Activated naive CD8-positive, alpha-beta T cell treated with anti-CD3 and anti-CD28 coated beads for 36 hours (primary cell): ENCODE data around the gene OVOL3. TPM values are rescaled to one million over a fixed set of nuclear protein-coding genes. Genes with fewer than 3 reads are reported as not detected.
"Not testable (repeated sequence)": the region's sequence is repeated elsewhere in the genome, so short reads cannot be mapped to it uniquely, and the experiment has no call there.

Experiments
- DNase-seq: peaks from one replicate; pipeline ENCODE4 v3.0.0; 2021
- H3K27ac Mint-ChIP-seq: one replicate; pipeline ENCODE4 v1.8.0; 2022; ENCODE audit warnings: mild to moderate bottlenecking, moderate library complexity, mixed read lengths
- H3K27me3 Mint-ChIP-seq: one replicate; pipeline ENCODE4 v1.8.0; 2022; ENCODE audit warnings: mild to moderate bottlenecking, mixed read lengths
- H3K36me3 Mint-ChIP-seq: one replicate; pipeline ENCODE4 v1.8.0; 2021; ENCODE audit warnings: mild to moderate bottlenecking, mixed read lengths
- H3K4me1 Mint-ChIP-seq: one replicate; pipeline ENCODE4 v1.8.0; 2021; ENCODE audit warnings: mixed read lengths
- H3K4me3 Mint-ChIP-seq: one replicate; pipeline ENCODE4 v1.8.0; 2022; ENCODE audit warnings: mild to moderate bottlenecking, moderate library complexity, mixed read lengths
- H3K9me3 Mint-ChIP-seq: one replicate; pipeline ENCODE4 v1.8.0; 2022; ENCODE audit warnings: mixed read lengths
- total RNA-seq, 2 experiments: library from RNA; stranded (reverse); gene quantifications; one replicate each; pipeline ENCODE4 v1.2.3, GENCODE V29; 2021

OVOL3 gene
- not detected for total RNA-seq

DNA sequence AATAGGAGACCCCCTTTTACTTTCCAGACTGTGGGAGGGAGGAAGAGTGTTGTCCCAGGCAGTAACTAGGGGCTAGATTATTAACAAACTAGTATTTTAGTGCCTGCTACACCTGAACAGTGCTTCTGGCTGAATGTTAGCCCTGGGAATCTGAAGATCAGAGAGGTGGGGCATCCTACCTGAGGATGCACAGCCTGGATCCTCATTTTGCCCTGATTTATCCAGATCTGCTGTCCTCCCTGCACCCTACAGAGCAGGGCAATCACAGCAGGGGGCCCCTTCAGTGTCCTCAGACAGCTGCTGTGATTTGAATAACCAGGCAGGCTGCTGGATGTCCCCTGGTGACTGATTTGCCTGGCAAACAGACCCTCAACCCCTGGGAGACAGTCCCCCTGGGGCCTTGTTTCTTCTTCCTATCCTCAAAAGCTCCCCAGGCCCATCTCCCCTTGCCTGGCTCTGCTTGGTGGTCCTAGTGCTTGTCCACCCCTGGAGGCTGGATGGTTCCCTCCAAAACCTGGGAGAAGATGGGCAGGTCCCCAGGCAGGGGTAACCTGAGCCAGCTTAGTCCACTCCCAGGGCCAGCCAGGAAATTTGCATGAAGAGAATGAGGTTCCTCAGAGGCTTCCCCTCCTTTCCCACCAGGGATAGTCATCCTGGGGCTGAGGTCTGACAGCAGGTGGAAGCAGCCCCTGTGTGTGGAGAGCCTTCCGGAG is at the start of gene OVOL3:
TSS of gene OVOL3 (plus strand) at position 657 of the 713 bp plus-strand sequence. CDS start 60 bp downstream, outside the sequence.
- Mint-ChIP-seq H3K9me3 (no peaks in the 10 kb centered on the region), H3K4me3 (no peak within 1 kb of the TSS), H3K4me1 (peaks cover 19% of the 10 kb centered on the region), H3K27ac (no peak within 1 kb of the TSS), H3K27me3 (peaks cover 6% of the 10 kb centered on the region), H3K36me3 (peaks cover 18% of the 10 kb centered on the region)
- no peak for DNase-seq

DNA sequence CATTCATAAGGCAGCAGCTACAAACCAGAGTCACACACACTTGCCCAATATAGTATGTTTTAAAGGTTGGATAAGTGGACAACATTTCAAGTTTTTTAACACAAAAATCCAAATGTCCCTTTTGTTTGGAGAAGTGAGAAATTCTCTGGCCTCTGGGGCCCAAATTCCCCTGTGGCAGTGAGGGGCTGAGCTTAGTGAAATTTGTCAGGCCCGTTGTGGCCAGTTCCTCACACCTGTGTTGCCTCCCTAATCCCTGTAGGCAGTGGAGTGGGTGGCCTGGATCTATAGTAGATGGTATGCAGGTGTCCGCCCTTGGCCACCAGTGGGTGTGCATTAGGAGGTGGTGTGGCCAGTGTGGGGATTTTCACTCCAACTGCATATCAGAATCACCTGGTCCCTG is 49.6 kb upstream of the OVOL3 start:
- Mint-ChIP-seq H3K27ac (no peak overlapping the region), H3K4me3 (no peak overlapping the region), H3K27me3 (no peaks in the 10 kb centered on the region), H3K36me3 (peaks cover 6% of the 10 kb centered on the region), H3K4me1 (peaks cover 4% of the 10 kb centered on the region), H3K9me3 (no peaks in the 10 kb centered on the region)
- no peak for DNase-seq

DNA sequence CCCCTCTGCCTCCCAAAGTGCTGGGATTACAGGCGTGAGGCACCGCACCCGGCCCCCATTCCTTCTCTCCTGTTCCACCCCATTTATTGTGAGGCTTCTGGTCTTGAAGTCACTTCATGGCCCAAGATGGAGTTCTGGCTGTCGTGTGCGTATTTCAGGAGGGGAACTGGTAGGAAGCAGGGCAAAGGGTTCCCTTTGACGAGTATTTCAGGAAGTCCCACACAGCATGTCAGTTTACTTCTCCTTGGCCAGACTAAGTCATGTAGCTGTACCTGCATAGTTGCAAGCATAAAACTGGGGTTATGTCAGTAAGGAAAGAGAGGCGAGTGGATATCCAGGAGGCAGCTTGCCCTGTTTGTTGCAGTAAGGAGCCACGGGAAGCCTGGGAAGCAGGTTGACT is 46.1 kb upstream of the OVOL3 start:
- Mint-ChIP-seq H3K27ac (no peak overlapping the region), H3K36me3 (peaks cover 24% of the 10 kb centered on the region), H3K4me3 (no peak overlapping the region), H3K9me3 (no peaks in the 10 kb centered on the region), H3K27me3 (no peaks in the 10 kb centered on the region), H3K4me1 (no peaks in the 10 kb centered on the region)
- no peak for DNase-seq

DNA sequence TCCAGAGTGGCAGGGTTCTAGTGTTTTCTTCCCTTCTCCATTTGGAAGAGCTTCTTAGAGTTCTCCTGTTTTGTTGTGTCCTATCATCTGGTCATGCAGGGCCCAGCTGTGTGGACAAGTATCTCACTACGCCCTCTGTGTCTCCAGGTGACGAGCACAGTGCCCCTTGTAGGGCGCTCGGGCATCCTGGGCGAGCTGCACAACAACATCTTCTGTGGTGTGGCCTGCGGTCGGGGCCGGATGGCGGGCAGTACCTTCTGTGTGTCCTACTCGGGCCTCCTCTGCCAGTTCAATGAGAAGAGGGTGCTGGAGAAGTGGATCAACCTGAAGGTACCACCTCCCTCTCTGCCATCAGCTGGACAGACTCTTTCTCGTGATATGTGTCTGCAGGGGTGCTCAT is 43.3 kb upstream of the OVOL3 start:
- H3K4me1 Mint-ChIP-seq = no peaks in the 10 kb centered on the region
- H3K4me3 Mint-ChIP-seq = no peak overlapping the region
- H3K27me3 Mint-ChIP-seq = no peaks in the 10 kb centered on the region
- no peak overlapping the region for H3K27ac Mint-ChIP-seq
- H3K9me3 Mint-ChIP-seq = no peaks in the 10 kb centered on the region
- DNase-seq = no peak
- H3K36me3 Mint-ChIP-seq = peaks cover 26% of the 10 kb centered on the region

DNA sequence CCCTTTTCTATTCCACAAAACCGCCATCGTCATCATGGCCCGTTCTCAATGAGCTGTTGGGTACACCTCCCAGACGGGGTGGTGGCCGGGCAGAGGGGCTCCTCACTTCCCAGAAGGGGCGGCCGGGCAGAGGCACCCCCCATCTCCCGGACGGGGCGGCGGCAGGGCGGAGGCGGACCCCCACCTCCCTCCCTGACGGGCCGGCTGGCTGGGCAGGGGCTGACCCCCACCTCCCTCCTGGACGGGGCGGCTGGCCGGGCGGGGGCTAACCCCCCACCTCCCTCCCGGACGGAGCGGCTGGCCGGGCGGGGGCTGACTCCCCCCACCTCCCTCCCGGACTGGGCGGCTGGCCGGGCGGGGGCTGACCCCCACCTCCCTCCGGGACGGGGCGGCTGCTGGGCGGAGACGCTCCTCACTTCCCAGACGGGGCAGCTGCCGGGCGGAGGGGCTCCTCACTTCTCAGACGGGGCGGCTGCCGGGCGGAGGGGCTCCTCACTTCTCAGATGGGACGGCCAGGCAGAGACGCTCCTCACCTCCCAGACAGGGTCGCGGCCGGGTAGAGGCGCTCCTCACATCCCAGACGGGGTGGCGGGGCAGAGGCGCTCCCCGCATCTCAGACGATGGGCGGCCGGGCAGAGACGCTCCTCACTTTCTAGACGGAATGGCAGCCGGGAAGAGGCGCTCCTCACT is 42.0 kb upstream of the OVOL3 start:
- DNase-seq, H3K27ac Mint-ChIP-seq: not testable (repeated sequence)
- peaks cover 33% of the 10 kb centered on the region for H3K36me3 Mint-ChIP-seq

DNA sequence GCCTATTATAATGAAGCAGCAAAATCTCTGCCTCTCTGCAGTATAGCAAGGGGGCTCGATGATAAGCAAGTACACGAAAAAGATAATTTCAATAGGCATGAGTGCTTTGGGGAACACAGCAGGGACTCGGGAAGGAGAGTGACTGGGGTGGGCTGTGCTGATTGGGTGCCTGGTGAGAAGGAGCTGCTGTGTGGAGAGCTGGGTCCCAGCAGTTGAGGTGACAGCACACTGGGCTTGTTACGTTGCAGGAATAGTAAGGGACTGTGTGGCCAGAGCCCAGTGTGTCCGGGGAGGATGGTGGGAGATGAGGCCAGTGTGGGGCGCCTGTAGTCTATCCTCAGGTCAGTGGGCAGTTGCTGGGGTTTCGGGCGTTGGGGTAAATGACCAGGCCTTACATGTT is 38.9 kb upstream of the OVOL3 start:
- H3K36me3 Mint-ChIP-seq = peaks cover 40% of the 10 kb centered on the region
- no peaks in the 10 kb centered on the region for H3K27me3 Mint-ChIP-seq
- H3K4me1 Mint-ChIP-seq = no peaks in the 10 kb centered on the region
- H3K27ac Mint-ChIP-seq = no peak overlapping the region
- H3K9me3 Mint-ChIP-seq = no peaks in the 10 kb centered on the region
- no peak overlapping the region for H3K4me3 Mint-ChIP-seq
- no peak for DNase-seq

More for the DNA sequence above, 42.0 kb upstream of the OVOL3 start:
- not testable (repeated sequence) for H3K4me1 Mint-ChIP-seq, H3K27me3 Mint-ChIP-seq, H3K4me3 Mint-ChIP-seq, H3K9me3 Mint-ChIP-seq

DNA sequence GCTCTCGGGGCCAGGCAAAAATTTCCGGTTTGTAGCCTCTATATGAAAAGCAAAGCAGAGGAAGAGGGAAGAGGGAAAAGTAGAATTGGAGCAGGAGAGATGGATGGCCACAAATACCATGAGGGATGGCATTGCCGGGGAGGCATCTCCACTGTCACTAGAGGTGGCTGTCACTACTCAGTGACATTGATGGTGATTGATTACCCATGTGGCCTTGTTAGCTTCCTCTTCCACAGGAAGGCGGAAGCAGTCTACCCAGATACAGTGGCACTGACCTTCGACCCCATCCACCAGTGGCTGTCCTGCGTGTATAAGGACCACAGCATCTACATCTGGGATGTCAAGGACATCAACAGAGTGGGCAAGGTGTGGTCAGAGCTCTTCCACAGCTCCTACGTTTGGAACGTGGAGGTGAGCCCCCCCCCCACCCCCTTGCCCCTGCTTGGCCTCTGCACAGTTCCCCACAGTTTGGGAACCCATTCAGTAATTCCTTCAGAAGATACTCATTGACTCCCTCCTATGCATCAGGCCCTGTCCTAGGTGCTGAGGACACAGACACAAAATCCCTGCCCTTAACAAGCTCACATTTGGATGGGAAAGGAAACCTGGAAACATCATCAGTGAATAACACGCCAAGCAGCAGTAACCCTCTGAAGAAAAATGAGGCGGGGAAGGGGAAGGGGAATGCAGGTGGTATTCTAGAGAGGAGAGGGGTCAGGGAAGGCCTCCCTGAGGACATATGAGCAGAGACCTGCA is 37.6 kb upstream of the OVOL3 start:
- H3K9me3 Mint-ChIP-seq = no peaks in the 10 kb centered on the region
- peaks cover 32% of the 10 kb centered on the region for H3K36me3 Mint-ChIP-seq
- no peaks in the 10 kb centered on the region for H3K4me1 Mint-ChIP-seq
- H3K27me3 Mint-ChIP-seq = no peaks in the 10 kb centered on the region
- DNase-seq = no peak
- H3K4me3 Mint-ChIP-seq = no peak overlapping the region
- H3K27ac Mint-ChIP-seq = no peak overlapping the region

DNA sequence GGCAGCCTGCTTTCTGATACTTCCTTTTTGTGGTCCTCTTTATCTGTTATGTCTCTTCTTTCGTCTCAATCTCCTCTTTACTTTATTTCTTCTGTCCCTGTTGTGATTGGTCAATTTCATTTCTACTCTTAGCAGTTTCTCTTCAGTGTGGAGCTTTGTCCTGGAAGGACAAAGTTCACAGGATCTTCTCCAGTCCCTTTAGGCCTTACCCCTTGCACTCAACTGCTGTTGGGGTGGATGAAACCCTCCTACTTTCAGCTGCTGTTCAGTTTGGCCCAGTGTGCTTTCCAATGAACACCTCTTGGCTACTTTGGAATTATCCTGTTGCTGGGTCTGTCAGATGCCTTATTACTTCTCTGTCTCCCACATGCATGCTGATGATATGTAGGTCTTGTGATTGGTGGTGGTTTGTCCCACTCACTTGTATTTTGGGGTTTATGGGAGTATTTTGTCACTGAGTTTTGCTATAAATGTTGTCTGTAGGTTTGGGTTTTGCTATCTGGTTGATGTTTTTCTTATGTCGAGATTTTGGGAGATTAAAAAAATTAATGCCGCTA is 31.5 kb upstream of the OVOL3 start:
- no peak overlapping the region for H3K4me3 Mint-ChIP-seq
- DNase-seq = no peak

DNA sequence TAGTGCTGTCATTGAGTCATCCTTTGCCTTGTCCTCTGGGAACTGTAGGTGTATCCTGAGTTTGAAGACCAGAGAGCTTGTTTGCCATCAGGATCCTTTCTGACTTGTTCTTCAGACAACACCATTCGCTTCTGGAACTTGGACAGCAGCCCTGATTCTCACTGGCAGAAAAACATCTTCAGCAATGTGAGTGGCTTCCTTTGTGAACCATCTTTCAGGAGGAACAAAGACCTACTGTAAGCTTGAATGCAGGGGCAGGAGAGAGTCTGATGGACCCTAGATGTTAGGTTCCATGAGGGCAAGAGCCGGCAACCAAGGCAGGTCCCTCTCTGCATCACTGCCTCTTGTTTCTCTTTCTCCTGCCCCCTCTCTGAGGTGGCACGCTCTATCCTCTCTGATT is 29.6 kb upstream of the OVOL3 start:
- Mint-ChIP-seq H3K27ac (no peak overlapping the region), H3K4me3 (no peak overlapping the region), H3K4me1 (no peaks in the 10 kb centered on the region), H3K36me3 (peaks cover 39% of the 10 kb centered on the region), H3K9me3 (no peaks in the 10 kb centered on the region), H3K27me3 (no peaks in the 10 kb centered on the region)
- DNase-seq = no peak

More for the DNA sequence above, 31.5 kb upstream of the OVOL3 start:
- no peak overlapping the region for H3K27ac Mint-ChIP-seq
- H3K27me3 Mint-ChIP-seq = no peaks in the 10 kb centered on the region
- no peaks in the 10 kb centered on the region for H3K4me1 Mint-ChIP-seq
- peaks cover 38% of the 10 kb centered on the region for H3K36me3 Mint-ChIP-seq
- H3K9me3 Mint-ChIP-seq = no peaks in the 10 kb centered on the region

DNA sequence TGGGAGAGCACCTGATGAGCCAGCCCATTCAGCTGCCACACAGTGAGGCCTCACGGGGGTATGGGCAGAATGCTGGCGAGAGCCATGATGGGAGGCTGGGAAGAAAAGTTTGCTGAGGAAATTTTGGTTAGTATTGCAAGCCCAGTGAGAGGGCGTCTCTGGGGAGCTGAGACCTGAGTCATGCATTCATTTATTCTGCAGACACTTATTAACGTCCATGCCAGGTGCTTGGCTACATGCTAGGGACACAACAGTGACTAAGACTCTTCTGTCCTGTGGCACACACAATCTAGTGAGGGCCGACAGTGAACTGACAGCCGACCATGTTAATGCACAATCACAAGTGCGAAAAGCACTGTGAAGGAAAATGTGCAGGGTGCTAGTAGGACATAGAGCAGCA is 29.0 kb upstream of the OVOL3 start:
- no peak for DNase-seq
- Mint-ChIP-seq H3K9me3 (no peaks in the 10 kb centered on the region), H3K27me3 (no peaks in the 10 kb centered on the region), H3K4me1 (no peaks in the 10 kb centered on the region), H3K27ac (no peak overlapping the region), H3K4me3 (no peak overlapping the region), H3K36me3 (peaks cover 42% of the 10 kb centered on the region)

DNA sequence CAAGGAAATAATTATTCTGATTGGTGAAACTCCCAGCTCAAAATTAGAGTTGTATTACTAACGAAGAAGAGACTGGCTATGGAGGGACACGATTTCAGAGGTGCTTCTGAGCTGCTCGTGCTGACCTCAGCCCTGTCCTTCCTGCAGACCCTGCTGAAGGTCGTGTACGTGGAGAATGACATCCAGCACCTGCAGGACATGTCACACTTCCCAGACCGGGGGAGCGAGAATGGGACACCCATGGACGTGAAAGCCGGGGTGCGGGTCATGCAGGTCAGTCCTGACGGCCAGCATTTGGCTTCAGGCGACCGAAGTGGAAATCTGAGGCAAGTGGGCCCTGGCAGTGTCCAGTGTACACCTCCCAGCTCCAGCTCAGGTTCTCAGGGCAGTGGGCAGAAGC is 28.0 kb upstream of the OVOL3 start:
- Mint-ChIP-seq H3K27me3 (no peaks in the 10 kb centered on the region), H3K36me3 (peaks cover 44% of the 10 kb centered on the region), H3K4me1 (no peaks in the 10 kb centered on the region), H3K27ac (no peak overlapping the region), H3K4me3 (no peak overlapping the region), H3K9me3 (no peaks in the 10 kb centered on the region)
- DNase-seq = no peak

DNA sequence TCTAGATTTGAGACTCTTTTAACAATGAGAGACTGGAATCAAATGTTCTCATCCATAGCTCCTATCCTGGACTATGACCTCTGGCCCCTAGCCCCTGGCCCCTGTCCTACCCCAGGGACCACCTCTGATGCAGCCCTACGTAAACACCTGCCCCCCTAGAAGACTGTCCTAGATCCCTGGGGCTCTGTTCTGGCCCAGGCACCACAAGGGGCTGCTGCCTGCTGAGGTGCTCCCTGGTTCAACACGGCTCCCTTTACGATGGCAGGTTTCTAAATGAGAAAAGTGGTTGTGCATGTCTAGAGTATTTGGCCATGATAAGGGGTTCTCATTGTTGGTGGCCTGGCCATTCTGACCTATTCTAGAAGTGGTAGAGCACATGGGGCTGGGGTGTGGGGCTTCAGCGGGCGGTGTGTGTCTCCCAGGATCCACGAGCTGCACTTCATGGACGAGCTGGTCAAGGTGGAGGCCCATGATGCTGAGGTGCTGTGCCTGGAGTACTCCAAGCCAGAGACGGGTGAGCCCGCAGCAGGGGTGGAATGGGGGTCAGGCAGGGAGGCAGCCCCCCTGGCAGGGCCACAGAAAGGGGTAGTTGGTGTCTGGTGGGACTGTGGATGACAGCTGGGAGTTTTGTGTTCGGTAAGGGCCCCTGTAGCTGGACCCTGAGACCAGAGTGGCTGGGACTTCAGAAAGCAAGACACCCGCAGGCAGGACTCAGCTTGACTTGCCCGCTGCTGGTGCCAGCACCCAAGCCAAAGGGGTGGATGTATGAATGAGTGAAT is 26.5 kb upstream of the OVOL3 start:
- H3K36me3 Mint-ChIP-seq = peaks cover 43% of the 10 kb centered on the region
- no peak overlapping the region for H3K27ac Mint-ChIP-seq
- DNase-seq = no peak
- no peaks in the 10 kb centered on the region for H3K9me3 Mint-ChIP-seq
- no peaks in the 10 kb centered on the region for H3K4me1 Mint-ChIP-seq
- H3K27me3 Mint-ChIP-seq = no peaks in the 10 kb centered on the region
- no peak overlapping the region for H3K4me3 Mint-ChIP-seq

DNA sequence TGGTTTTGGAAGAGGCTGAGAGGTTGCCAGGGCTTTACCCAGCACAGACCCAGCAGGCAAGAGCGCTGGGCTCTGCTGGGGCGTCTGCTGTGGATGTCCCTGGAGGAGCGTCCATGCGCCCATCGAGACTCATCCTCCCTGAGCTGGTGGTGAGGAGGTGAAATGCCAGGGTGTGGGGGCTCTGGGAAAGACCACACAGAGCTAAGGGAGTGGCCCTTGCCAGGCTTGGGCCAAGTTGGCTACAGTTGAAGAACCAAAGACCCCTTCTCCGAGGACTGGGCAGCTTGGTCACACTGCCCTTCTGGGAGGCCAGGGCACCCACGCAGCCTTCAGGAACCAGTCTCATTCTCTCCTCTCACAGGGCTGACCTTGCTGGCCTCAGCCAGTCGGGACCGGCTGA is 24.6 kb upstream of the OVOL3 start:
- no peaks in the 10 kb centered on the region for H3K27me3 Mint-ChIP-seq
- H3K4me3 Mint-ChIP-seq = no peak overlapping the region
- DNase-seq = no peak
- H3K9me3 Mint-ChIP-seq = no peaks in the 10 kb centered on the region
- H3K36me3 Mint-ChIP-seq = peaks cover 36% of the 10 kb centered on the region
- H3K4me1 Mint-ChIP-seq = no peaks in the 10 kb centered on the region
- H3K27ac Mint-ChIP-seq = no peak overlapping the region

DNA sequence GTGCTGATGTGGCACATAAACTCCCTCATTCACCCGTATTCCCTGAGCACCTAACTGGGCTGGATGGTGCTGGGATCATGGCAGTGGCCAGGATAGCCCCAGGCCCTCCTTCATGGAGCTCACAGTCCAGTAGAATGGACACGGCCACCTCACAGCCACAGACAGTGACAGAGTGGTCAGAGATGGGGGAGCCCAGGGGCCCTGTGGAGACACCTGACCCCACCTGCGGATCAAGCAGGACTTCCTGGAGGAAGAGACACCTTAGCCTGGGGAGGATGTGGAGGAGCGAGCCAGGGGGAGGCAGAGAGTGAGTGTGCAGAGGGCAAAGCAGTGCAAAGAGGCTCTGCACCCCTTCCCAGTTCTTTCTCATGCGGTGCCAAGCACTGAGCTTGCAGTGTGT is 21.1 kb upstream of the OVOL3 start:
- no peak for DNase-seq
- Mint-ChIP-seq H3K27ac (no peak overlapping the region), H3K4me1 (peaks cover 15% of the 10 kb centered on the region), H3K27me3 (no peaks in the 10 kb centered on the region), H3K9me3 (no peaks in the 10 kb centered on the region), H3K36me3 (peaks cover 40% of the 10 kb centered on the region), H3K4me3 (no peak overlapping the region)
